HL-60/S4 treated with phorbol 12-myristate 13-acetate at 8.2 ng/mL for 4 days and 3 days (cell line): ENCODE measurements around the gene SCAPER.

Experiments
- in situ Hi-C: fragments of 300-500 bp; cut with MboI; formaldehyde crosslinking; loops from 2 replicates; pipeline ENCODE4 v1.15.0; 2022; ENCODE audit warnings: low sequenced_read_pairs

SCAPER gene

DNA sequence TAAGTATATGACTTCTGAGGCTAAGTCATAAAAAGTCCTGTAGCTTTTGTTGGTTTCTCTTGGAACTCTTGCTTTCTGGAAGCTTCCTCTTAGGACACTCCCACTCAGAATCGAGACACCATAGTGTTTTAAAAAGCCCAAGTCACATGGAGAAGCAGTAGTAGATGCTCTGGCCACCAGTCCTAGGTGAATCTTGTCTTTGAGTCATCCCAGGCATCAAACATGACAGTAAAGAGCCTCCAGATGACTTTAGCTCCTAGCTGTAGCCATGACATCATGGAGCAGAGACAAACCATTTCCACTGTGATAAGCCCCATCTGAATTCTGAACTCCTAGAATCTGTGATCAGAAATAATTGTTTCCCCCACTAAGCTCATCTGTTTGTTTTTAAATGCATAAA, 526.4 kb downstream of the SCAPER start:
- in situ Hi-C loops = no loop called here

DNA sequence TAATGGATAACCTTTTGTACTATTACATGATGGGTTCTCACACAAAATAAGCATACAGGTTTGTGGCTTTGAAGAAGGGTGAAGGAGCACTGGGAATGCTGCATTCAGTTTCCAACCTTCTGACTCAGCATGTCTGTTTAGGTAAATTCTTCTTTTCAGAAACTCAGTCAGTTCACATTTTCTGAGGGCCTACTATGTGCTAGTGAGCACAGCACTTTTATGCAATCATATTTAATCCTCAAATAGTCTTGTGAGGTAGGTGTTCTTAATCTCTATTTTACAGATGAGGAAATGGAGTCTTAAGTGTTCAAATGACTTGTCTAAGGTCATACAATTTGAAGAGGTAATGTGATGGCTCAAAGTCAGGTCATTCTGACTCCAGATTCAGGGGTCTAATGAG, 527.4 kb downstream of the SCAPER start:
- in situ Hi-C loops = no loop called here

- in situ Hi-C loops = no loop called here
Observed at GRCh38 chr15:76377217-76377616, 527.9 kb downstream of the SCAPER start.

DNA sequence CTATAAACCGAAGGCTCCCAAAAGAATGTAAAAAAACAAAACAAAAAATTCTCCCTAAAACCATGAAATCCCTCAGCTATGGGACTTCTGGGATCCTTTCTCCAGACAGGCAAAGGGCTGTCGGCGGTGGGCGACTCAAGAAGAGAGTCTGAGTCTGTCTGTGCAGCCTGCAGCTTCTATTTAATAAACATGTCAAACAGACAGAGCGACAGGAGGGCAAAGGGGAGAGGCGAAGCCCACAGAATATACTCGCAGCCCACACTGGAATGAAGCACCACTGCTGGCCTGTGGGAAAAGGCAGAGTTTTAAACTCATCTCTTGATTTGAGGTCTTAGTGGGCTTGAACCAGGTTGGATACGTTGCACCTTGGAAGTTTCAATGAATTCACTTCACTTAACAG, 528.3 kb downstream of the SCAPER start:
- in situ Hi-C loops = no loop called here

- in situ Hi-C loops = no loop called here
Observed at GRCh38 chr15:76376029-76376428, 529.1 kb downstream of the SCAPER start.

DNA sequence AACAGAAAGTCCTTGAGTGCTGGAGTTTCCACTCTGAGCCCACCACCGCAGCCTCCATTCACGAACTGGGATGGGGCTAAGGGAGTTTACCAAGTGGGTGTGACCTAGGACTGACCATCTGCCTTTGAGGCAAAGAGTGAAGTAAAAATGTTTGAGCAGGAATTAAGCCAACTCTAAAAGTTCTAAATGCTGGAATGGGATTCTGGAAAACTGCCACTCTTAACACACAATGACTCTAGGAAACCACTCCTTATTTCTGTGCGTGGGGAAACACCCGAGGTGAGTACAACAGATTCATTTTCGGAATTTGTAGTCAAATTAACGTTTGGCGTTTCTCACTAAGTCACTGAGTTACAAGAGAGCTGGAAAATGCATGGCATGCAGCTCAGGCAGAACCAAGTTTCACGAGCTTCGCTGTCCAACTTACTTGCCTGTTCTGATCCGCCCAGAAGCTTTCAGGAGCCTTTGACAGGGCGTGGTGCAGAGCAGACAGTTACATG, 537.0 kb downstream of the SCAPER start:
- in situ Hi-C loops = no loop called here

DNA sequence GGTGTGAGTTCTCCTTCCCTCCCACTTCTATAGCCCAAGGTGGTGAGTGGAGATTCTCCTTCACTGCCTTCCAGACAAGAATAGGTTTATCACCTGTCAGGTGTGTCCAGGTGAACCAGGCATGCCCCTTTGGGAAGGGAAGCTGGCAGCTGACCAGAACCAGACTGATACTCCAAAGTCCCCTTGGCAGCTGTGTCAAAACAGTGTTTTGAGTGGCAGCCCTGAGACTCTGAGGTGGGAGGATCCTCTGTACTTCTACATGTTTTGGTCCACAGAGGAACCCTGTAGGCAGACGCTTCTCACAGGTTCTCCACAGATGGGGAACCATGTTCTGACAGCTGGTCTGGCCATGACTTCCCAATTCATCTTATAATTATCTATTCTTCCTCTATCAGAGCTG, 538.4 kb downstream of the SCAPER start:
- in situ Hi-C loops = no loop called here

DNA sequence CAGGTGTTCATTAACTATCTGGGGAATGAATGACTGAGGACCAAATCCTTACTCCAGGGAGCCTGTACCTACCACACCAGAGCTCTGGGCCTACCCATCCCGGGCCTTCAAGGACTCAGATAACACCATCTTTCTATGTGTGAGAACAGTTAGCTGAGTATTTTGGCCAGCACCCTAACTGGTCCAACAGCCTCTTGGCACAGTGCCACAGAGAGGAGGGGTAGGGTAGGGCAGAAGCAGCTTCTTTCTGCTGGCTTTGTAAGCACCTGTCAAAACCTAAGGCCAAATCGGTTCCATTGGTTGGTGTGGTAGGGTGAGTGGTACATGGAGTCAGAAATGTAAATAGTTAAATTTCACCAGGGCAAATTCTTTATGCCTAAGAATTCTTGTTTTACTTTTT, 541.9 kb downstream of the SCAPER start:
- in situ Hi-C loops = no loop called here

DNA sequence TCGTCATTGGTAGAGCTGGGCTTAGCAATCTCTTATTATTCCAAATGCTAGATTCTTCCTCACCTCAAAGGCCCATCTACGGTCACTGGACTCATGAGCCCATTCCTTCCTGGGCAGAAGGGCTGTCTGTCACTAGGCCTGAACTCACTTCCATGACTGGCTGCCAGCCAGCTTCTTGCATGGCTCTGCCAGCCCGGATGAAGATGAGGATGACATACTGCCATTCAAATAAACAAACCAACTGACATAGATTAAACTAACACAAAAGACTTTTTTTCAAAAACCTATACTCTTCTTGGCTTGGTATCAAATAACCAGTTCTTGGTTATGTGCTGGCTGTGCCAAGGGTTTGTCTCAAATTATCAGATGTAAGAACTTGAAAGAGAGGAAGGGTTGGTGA, 544.7 kb downstream of the SCAPER start:
- in situ Hi-C loops = no loop called here

DNA sequence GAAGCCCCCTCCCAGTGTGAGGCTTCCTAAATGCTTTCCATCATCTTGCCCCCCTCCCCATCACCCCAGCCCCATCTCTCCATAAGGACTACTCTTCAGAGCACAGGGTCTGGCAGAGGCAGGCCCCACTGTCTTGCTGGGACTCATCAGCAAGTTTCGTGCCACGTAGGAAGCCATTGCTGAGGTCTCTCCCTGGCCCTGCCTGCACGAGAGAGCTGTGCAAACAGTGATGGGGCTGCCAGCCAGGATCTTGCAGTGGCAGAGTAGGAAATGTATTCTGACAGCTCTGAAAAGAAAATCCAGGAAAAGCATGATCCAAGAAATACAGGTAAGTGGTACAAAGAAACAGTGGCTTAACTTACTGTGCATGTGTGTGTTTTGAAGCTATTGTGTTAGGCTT, 546.0 kb downstream of the SCAPER start:
- in situ Hi-C loops = no loop called here

DNA sequence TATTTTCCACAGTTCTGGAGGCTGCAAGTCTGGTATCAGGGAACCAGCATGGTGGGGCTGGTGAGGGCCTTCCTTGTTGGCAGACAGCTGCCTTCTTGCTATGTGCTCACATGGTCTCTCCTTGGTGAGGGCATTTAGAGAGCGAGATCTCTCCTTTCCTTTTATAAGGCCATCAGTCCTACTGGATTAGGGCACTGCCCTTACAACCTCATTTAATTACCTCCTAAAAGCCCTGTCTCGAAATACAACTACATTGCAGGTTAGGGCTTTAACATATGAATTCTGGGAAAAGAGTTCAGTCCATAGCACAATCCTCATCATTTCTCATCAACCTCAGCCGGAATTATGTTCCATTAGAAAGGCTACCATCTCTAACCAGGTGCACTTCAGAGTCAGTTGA, 546.7 kb downstream of the SCAPER start:
- in situ Hi-C loops = no loop called here

DNA sequence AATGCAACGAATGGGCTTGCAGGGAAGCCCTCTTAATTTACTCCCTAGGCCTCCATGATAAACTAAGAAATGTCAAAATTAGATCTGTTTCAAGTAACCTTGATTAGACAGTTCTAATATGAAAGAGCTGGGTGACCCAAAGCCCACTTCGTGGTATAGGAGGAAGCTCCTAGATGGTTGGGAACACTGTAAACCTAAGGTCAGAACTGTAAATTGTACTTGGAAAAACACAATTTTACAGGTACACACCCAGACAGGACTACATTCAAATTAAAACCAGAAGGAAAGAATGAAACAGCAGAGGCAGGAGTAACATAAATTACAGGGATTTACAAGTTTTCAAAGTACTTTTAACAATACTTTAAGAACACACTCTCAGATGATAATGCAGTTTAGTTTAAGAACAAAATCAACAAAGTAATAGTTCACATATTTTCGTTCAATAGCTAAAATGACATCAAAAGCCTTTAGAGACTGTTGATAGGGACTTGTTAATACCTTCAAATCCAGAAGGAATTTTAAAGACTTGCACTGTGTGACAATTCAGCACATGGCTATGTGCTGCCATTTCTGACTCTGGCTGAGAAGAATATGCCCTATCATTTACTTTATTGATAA, 550.2 kb downstream of the SCAPER start:
- in situ Hi-C loops = no loop called here

DNA sequence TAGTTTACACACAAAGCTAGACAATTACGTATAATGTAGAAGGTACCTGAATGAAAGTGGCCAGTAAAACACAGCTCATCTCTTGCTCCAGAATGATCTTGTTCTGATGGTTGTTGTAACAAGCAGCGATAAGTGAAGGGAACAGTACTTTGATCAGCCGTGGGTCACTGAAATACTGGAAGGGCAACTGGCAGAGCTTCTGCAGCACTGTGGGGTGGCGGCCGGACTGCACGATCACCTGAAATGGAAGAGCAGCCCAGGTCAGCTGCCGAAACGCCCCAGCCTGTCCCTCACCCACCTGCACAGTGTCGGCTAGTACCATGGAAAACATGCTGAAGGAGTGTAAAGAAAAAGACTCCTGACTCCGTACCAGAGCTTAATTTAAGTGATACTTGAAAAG, 551.2 kb downstream of the SCAPER start:
- in situ Hi-C loops = no loop called here

DNA sequence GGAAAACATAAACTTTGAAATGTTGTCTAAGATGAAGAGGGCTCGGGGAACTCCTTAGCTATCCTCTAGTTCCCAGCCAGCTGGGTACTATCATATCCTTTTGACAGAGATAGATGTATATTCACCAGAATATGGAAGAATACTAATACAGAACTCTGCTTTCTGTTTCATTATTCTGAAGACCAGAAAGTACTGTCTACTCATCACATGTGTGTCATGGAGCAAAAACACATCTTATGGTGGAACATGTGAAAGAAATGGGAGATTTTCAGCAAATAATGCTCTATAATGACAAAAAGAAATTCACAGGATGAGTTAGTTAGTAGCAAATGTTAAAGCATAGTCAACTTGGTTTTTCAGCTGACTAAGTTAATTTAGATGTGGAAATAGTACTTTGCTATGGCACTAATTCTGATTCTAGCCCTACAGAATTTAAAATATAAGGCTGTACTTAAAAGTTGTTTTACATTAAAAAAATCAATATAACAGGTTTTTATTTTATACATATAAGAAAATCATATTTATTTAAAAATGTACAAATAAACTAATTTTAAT, 552.0 kb downstream of the SCAPER start:
- in situ Hi-C loops = no loop called here

GRCh38 chr15:76349301-76350070, 555.7 kb downstream of the SCAPER start:
- in situ Hi-C loops = no loop called here

- in situ Hi-C loops = no loop called here
Observed at GRCh38 chr15:76347482-76348055, 557.6 kb downstream of the SCAPER start.

DNA sequence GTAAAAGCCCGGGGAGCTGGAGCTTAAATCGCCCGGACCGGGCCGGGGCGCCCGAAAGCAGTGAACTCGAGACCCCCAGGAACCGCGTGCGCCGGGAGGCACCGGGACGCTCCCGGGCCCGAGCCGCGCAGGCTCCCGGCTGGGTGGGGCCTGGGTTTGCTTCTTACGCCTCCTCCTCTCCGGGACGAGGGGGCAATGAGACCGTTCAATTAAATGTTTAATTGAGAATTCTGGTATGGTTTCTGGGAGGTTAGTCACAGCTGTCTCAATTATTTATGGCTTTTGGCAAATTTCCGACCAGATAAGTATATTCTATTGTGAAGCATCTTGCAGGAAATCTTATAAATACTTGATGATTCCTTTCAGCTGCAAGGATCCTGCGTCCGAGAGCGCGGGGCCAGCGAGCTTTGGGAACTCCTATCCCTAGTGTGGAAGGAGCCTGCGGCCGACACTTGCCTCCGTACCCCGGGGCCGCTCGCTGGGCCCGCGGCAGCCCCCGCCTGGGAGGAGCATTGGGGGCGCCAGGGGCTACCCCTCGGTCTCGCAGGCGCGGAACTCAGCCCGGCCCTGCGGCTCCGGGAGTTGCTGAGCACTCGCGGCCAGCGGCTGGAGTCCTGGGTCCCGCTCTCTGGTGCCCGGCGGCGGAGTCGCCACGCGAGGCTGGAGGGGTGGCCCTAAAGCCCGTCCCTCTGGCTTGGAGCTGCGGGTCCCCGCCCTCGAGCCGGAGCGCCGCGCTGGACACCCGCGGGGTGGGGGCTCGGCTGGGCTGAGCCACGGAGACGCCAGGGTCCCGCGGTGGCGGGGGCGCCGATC, 558.3 kb downstream of the SCAPER start:
- in situ Hi-C loops = no loop called here

DNA sequence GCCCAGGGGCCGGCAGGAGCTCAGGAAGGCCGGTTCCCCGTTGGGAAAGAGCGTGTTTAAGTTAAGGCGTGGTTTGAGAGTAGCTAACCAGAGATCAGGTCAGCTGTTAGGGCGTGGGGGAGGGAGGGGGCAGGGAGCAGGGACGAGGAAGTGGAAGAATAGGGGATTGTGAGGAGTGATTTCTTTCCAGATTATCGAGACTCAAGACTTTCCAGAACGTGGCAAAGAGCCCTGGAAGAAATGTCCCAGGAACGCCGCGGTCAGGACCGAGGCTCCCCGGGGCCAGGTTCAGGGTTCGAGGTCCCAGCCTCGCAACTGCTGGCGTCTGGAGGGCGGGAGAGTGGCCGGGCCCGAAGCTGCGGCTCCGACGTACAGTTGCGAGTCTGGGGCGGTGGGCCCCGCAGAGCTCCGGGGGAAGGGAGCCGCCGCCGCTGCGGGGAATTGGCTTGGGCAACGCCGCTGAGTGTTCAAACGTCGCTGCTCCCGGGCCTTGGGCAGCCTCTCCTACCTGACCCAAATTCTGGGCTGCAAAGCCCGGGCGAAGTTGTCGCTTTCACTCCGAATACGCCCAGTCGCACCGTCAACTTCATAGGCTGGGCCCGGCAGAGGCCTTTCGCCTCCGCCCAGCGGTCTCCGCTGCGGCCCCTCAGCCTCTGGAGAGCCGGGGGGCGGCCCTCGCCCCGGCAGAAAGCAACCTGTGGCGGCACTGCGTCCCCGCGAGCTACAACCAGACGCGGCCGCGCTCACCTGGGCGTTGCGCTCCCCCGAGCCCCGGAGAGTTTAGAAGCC, 559.1 kb downstream of the SCAPER start:
- in situ Hi-C loops = no loop called here

- in situ Hi-C loops = no loop called here
Observed at GRCh38 chr15:76345583-76345879, 559.6 kb downstream of the SCAPER start.

DNA sequence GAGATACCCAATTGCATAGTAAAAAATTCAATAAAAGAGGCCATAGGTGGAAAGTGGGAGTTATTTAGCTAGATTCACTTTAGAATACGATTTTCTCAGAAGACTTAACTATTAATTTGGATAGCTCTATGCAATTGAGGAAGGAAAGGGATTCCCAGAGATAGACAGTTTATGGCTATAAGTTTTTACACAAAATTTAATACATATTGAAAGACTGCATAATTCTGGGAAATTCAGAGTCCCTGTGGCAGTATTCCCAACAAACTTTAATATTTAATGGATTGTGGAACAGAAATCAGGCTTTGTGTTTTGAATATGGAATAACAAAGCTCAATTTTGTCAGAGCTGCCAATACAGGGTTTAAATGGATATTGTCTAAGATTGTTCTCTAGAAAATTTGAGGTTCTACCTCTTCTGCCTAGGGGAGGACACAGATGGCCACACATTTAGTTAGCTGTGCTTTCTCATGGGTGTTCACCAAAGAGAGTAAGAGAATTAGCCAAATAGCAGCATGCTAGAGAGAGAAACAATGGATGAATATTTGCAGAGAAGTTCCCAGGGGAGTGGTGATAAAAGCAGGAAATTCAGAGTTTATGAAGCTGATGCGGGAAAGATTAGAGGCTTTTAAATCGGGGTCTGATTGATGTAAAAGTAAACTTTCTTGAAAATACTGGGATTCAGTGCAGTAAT, 560.1 kb downstream of the SCAPER start:
- in situ Hi-C loops = no loop called here
